ENCODE data around the gene UTP20.
A peak's percentile ranks its signal among the peaks of the same experiment; 100 is the strongest.

Gene UTP20

GRCh38 chr12:101299346-101299745 is 19.4 kb downstream of the UTP20 start:
- Histone ChIP-seq H2BK15ac (ENCODE audit: low read depth, poor library complexity, severe bottlenecking) (no peak overlapping the region), H2BK120ac (ENCODE audit: low read depth, low read length) (no peak overlapping the region), H3K4ac (ENCODE audit: low read depth in 1 of 2, low read length in 2 of 2) (no peak overlapping the region), H3K79me1 (replicated peaks; ENCODE audit: low read length, poor library complexity, severe bottlenecking) (no peaks in the 10 kb centered on the region), H2BK12ac (ENCODE audit: low read length in 2 of 2) (no peak overlapping the region), H2AFZ (ENCODE audit: low read depth, low read length) (no peak overlapping the region), H3K27ac (ENCODE audit: low read length, poor library complexity, severe bottlenecking) (no peak overlapping the region), H3K14ac (ENCODE audit: low read length in 2 of 2) (no peak overlapping the region), H3K4me2 (ENCODE audit: low read length, poor library complexity, severe bottlenecking) (no peak overlapping the region), H4K91ac (ENCODE audit: low read length) (no peak overlapping the region), H3K18ac (ENCODE audit: low read depth in 1 of 2, low read length in 2 of 2) (no peak overlapping the region), H3K23ac (ENCODE audit: low read length in 2 of 2) (no peak overlapping the region), H3K9me3 (ENCODE audit: control insufficient read depth, low read length) (no peaks in the 10 kb centered on the region), H3K27me3 (ENCODE audit: control insufficient read depth in 1 of 2, insufficient read depth in 1 of 2, low read length in 2 of 2) (no peaks in the 10 kb centered on the region), H3K4me3 (ENCODE audit: insufficient read depth in 1 of 2, low read depth in 1 of 2, low read length in 2 of 2) (no peak overlapping the region), H3K4me1 (ENCODE audit: control insufficient read depth, insufficient read depth, low read depth, low read length) (peaks cover 2% of the 10 kb centered on the region), H2BK5ac (ENCODE audit: low read depth, low read length, poor library complexity, severe bottlenecking) (no peak overlapping the region), H3K36me3 (ENCODE audit: control insufficient read depth in 1 of 2, insufficient read depth in 2 of 2, low read depth in 1 of 2, low read length in 2 of 2) (peaks cover 8 to 72% of the 10 kb centered on the region in 2 experiments), H3K9ac (ENCODE audit: low read length) (peak overlapping the region; percentile 32), H4K8ac (ENCODE audit: low read length) (no peak overlapping the region), H2AK5ac (ENCODE audit: low read length, severe bottlenecking) (no peak overlapping the region)
- no peak for DNase-seq
- WGBS, result 100% methylated on average over 1 of the region's 2 CpGs

- 97% methylated on average over 2 of the region's 3 CpGs for WGBS
- H3K18ac ChIP-seq (ENCODE audit: low read depth in 1 of 2, low read length in 2 of 2), result no peak overlapping the region
Measured at GRCh38 chr12:101299931-101300330, 20.0 kb downstream of the UTP20 start.

GRCh38 chr12:101302741-101303140 is 22.8 kb downstream of the UTP20 start:
- H3K23ac ChIP-seq (ENCODE audit: low read length in 2 of 2), result no peak overlapping the region

More at GRCh38 chr12:101299931-101300330, 20.0 kb downstream of the UTP20 start:
- DNase-seq, result no peak
- Histone ChIP-seq H3K27me3 (ENCODE audit: control insufficient read depth in 1 of 2, insufficient read depth in 1 of 2, low read length in 2 of 2) (no peaks in the 10 kb centered on the region), H3K4ac (ENCODE audit: low read depth in 1 of 2, low read length in 2 of 2) (no peak overlapping the region), H3K79me1 (replicated peaks; ENCODE audit: low read length, poor library complexity, severe bottlenecking) (no peaks in the 10 kb centered on the region), H2BK12ac (ENCODE audit: low read length in 2 of 2) (no peak overlapping the region), H3K4me3 (ENCODE audit: insufficient read depth in 1 of 2, low read depth in 1 of 2, low read length in 2 of 2) (no peak overlapping the region), H2AFZ (ENCODE audit: low read depth, low read length) (no peak overlapping the region), H2BK5ac (ENCODE audit: low read depth, low read length, poor library complexity, severe bottlenecking) (no peak overlapping the region), H3K36me3 (ENCODE audit: control insufficient read depth in 1 of 2, insufficient read depth in 2 of 2, low read depth in 1 of 2, low read length in 2 of 2) (peaks cover 12 to 75% of the 10 kb centered on the region in 2 experiments), H3K4me1 (ENCODE audit: control insufficient read depth, insufficient read depth, low read depth, low read length) (peaks cover 2% of the 10 kb centered on the region), H3K23ac (ENCODE audit: low read length in 2 of 2) (no peak overlapping the region), H2AK5ac (ENCODE audit: low read length, severe bottlenecking) (no peak overlapping the region), H4K91ac (ENCODE audit: low read length) (no peak overlapping the region), H3K9me3 (ENCODE audit: control insufficient read depth, low read length) (no peaks in the 10 kb centered on the region), H3K9ac (ENCODE audit: low read length) (no peak overlapping the region), H2BK15ac (ENCODE audit: low read depth, poor library complexity, severe bottlenecking) (no peak overlapping the region), H4K8ac (ENCODE audit: low read length) (no peak overlapping the region), H3K4me2 (ENCODE audit: low read length, poor library complexity, severe bottlenecking) (no peak overlapping the region), H3K14ac (ENCODE audit: low read length in 2 of 2) (no peak overlapping the region), H3K27ac (ENCODE audit: low read length, poor library complexity, severe bottlenecking) (no peak overlapping the region), H2BK120ac (ENCODE audit: low read depth, low read length) (no peak overlapping the region)

GRCh38 chr12:101305226-101305779 is 25.4 kb downstream of the UTP20 start:
- Histone ChIP-seq H2AFZ (ENCODE audit: low read depth, low read length) (no peak overlapping the region), H3K14ac (ENCODE audit: low read length in 2 of 2) (no peak overlapping the region), H2BK15ac (ENCODE audit: low read depth, poor library complexity, severe bottlenecking) (no peak overlapping the region), H2BK120ac (ENCODE audit: low read depth, low read length) (no peak overlapping the region), H3K36me3 (ENCODE audit: control insufficient read depth in 1 of 2, insufficient read depth in 2 of 2, low read depth in 1 of 2, low read length in 2 of 2) (peaks cover 19 to 88% of the 10 kb centered on the region in 2 experiments), H3K4me2 (ENCODE audit: low read length, poor library complexity, severe bottlenecking) (no peak overlapping the region), H3K9ac (ENCODE audit: low read length) (no peak overlapping the region), H3K27me3 (ENCODE audit: control insufficient read depth in 1 of 2, insufficient read depth in 1 of 2, low read length in 2 of 2) (no peaks in the 10 kb centered on the region), H3K23ac (ENCODE audit: low read length in 2 of 2) (no peak overlapping the region), H3K9me3 (ENCODE audit: control insufficient read depth, low read length) (no peaks in the 10 kb centered on the region), H3K18ac (ENCODE audit: low read depth in 1 of 2, low read length in 2 of 2) (no peak overlapping the region), H3K4me3 (ENCODE audit: insufficient read depth in 1 of 2, low read depth in 1 of 2, low read length in 2 of 2) (no peak overlapping the region), H3K4me1 (ENCODE audit: control insufficient read depth, insufficient read depth, low read depth, low read length) (no peaks in the 10 kb centered on the region), H4K8ac (ENCODE audit: low read length) (no peak overlapping the region), H3K27ac (ENCODE audit: low read length, poor library complexity, severe bottlenecking) (no peak overlapping the region), H2AK5ac (ENCODE audit: low read length, severe bottlenecking) (no peak overlapping the region), H2BK5ac (ENCODE audit: low read depth, low read length, poor library complexity, severe bottlenecking) (no peak overlapping the region), H4K91ac (ENCODE audit: low read length) (no peak overlapping the region), H2BK12ac (ENCODE audit: low read length in 2 of 2) (no peak overlapping the region), H3K4ac (ENCODE audit: low read depth in 1 of 2, low read length in 2 of 2) (no peak overlapping the region), H3K79me1 (replicated peaks; ENCODE audit: low read length, poor library complexity, severe bottlenecking) (peaks cover 1% of the 10 kb centered on the region)
- WGBS, result no CpG with 5 or more reads among the region's 2 CpGs
- DNase-seq, result no peak

More at GRCh38 chr12:101302741-101303140, 22.8 kb downstream of the UTP20 start:
- Histone ChIP-seq H3K4ac (ENCODE audit: low read depth in 1 of 2, low read length in 2 of 2) (no peak overlapping the region), H2BK120ac (ENCODE audit: low read depth, low read length) (no peak overlapping the region), H2AK5ac (ENCODE audit: low read length, severe bottlenecking) (no peak overlapping the region), H2BK15ac (ENCODE audit: low read depth, poor library complexity, severe bottlenecking) (no peak overlapping the region), H3K36me3 (ENCODE audit: control insufficient read depth in 1 of 2, insufficient read depth in 2 of 2, low read depth in 1 of 2, low read length in 2 of 2) (peaks cover 16 to 76% of the 10 kb centered on the region in 2 experiments), H3K9ac (ENCODE audit: low read length) (no peak overlapping the region), H3K27me3 (ENCODE audit: control insufficient read depth in 1 of 2, insufficient read depth in 1 of 2, low read length in 2 of 2) (no peaks in the 10 kb centered on the region), H4K8ac (ENCODE audit: low read length) (no peak overlapping the region), H2BK12ac (ENCODE audit: low read length in 2 of 2) (no peak overlapping the region), H3K27ac (ENCODE audit: low read length, poor library complexity, severe bottlenecking) (no peak overlapping the region), H3K9me3 (ENCODE audit: control insufficient read depth, low read length) (no peaks in the 10 kb centered on the region), H2AFZ (ENCODE audit: low read depth, low read length) (no peak overlapping the region), H3K4me1 (ENCODE audit: control insufficient read depth, insufficient read depth, low read depth, low read length) (no peaks in the 10 kb centered on the region), H3K79me1 (replicated peaks; ENCODE audit: low read length, poor library complexity, severe bottlenecking) (no peaks in the 10 kb centered on the region), H3K4me3 (ENCODE audit: insufficient read depth in 1 of 2, low read depth in 1 of 2, low read length in 2 of 2) (no peak overlapping the region), H2BK5ac (ENCODE audit: low read depth, low read length, poor library complexity, severe bottlenecking) (no peak overlapping the region), H3K18ac (ENCODE audit: low read depth in 1 of 2, low read length in 2 of 2) (no peak overlapping the region), H3K4me2 (ENCODE audit: low read length, poor library complexity, severe bottlenecking) (no peak overlapping the region), H4K91ac (ENCODE audit: low read length) (no peak overlapping the region), H3K14ac (ENCODE audit: low read length in 2 of 2) (no peak overlapping the region)
- DNase-seq, result no peak
- 100% methylated on average over 1 of the region's 4 CpGs for WGBS

All from mesenchymal stem cell (in vitro differentiated cells and primary cell).